HG03097 (cell line): ENCODE measurements around the gene COL27A1.

Source experiments
- ATAC-seq: cut with Tn5 transposase; IDR thresholded peaks from one replicate; pipeline ENCODE4 v1.9.1; 2021; ENCODE audit not compliant: unreplicated experiment, low FRiP score

Gene COL27A1

DNA sequence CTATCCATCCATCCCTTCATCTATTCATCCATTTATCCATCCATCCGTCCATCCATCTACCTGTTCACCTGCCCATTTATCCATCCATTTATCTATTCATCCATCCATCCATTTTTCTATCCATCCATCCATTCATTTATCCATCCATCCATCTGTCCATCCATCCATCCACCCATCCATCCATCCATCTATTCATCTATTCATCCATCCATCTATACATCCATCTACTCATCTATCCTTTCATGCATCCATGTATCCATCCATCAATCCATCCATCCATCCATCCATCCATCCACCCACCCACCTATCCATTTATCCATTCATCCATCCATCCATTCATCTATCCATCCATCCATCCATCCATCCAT lies 10.8 kb downstream of the COL27A1 start:
- ATAC-seq = no peak

DNA sequence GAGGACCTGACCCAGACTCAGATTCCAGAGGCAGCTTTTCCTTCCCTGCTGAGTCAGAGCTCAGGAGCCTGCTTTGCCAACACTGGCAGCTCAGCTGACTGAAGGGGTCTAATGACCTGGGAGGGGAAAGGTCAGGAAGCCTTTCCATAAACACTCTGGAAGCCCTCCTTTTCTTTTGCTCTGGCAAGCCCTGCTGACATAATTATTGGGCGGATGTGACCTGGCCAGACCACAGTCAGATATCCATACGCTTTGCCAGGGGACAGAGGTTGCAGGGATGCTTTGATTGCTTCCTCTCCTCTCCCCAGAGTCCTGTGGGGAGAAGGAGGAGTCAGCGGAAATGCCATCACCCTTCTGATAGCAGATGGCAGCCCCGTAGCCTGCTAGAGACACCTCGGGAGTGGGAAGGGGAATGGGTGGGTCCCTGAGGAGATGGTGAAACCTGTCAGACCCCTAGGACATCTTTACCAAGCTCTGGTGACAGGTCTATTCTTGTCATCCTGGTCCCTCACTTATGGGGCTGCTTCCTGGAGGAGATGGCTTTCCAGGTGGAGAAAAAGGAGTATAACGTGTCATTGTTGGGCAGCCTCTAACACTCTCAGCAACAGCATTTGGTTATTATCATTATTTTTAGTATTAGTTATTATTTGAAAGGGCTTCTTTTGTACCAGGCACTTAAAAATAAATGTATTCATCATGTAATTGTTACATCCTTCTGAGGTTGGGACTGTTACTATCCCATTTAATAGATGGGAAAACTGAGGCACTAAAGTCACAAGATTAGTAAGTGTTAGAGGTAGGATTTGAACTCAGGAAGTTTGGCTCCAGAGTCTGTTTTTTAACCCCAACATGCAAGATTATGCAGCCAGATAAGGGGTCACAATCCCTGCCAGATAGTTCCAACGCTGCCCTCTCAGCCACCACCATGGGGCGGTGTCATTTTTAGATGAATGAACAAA lies 11.6 kb downstream of the COL27A1 start:
- ATAC-seq = no peak

GRCh38 chr9:114167591-114168091 lies 12.3 kb downstream of the COL27A1 start:
- no peak for ATAC-seq

DNA sequence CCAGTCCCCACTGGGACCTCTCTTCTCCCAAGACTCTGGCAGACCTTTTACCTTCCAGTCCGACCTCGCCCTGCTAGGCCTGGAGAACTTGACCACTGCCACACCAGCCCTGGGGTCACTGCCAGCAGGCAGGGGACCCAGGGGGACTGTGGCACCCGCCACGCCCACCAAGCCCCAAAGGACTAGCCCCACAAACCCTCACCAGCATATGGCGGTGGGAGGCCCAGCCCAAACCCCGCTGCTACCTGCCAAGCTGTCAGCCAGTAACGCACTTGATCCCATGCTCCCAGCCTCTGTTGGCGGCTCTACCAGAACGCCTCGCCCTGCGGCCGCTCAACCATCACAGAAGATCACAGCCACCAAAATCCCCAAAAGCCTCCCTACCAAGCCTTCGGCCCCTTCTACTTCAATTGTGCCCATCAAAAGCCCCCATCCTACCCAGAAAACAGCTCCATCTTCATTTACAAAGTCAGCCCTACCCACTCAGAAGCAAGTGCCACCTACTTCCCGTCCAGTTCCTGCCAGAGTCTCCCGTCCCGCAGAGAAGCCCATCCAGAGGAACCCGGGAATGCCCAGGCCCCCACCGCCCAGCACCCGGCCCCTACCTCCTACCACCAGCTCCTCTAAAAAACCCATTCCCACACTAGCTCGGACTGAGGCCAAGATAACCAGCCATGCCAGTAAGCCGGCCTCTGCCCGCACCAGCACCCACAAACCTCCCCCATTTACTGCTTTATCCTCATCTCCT lies 13.1 kb downstream of the COL27A1 start:
- ATAC-seq = no peak

DNA sequence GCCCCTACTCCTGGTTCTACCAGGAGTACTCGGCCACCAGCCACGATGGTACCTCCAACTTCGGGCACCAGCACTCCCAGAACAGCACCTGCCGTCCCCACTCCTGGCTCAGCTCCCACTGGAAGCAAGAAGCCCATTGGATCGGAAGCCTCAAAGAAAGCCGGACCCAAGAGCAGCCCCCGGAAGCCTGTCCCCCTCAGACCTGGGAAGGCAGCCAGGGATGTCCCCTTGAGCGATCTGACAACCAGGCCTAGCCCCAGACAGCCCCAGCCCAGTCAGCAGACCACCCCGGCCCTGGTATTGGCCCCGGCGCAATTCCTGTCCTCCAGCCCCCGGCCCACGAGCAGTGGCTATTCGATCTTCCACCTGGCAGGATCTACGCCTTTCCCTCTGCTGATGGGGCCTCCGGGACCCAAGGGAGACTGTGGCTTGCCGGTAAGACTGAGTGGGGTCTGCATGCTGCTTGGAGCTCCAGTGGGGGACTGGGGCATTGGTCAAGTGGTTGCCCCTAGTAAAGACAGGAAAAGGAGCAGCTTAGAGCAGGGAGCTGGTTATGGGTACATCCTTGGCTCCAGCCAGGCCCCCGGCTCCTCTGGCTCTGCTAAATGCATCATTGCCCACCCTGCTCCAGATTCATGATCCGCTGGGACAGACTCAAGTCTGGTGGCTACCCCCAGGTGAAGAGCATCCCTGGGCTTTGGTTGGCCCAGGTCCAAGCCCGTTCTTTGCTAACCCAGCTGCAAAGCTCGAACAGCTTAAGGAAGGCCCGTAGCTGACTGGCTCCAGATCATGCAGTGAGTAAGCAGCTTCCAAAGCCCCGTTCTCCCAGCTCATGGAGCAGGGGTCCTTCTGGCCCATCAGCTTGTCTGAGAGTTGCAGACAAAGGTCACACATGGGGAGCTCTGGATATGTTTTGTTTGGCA lies 14.0 kb downstream of the COL27A1 start:
- no peak for ATAC-seq

DNA sequence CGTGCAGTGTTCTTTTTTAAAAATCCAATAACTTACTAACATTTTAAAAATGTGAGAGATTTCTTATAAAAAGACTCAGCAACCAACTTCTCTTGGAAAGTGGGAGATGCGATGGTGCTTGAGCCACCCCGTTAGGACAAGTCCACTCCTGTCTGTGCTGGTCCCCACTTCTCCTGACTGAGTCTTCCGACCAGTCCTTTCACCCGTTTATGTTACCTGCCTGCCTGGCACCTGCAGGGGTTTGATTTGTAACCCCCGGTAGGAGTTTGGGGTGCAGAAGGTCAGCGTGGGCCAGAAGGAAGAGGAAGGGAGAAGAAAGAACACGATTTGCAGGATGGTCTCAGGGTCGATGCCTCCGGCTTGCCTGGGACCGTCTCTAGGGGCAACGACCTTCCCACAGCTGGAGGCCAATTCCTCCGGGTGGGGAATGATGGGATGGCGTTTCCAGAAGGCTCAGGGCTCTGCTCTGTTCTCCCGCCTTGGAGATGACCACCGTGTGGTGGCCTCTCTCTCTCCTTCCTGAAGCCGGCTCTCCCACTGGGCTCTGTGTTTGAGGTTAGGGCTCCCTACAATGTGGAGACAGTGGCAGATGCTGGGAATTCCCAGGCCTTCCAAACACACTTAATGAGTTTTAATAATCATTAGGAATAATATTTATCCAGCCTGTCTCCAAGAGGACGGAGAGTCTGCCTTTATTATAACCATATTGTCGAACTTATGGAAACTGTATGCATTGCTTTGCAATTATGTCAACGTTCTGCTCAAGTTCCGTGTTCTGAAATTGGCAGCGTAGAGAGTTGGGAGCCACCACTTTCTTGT lies 14.8 kb downstream of the COL27A1 start:
- no peak for ATAC-seq

- ATAC-seq = no peak
These were observed 15.6 kb downstream of the COL27A1 start for GRCh38 chr9:114170771-114171461.

DNA sequence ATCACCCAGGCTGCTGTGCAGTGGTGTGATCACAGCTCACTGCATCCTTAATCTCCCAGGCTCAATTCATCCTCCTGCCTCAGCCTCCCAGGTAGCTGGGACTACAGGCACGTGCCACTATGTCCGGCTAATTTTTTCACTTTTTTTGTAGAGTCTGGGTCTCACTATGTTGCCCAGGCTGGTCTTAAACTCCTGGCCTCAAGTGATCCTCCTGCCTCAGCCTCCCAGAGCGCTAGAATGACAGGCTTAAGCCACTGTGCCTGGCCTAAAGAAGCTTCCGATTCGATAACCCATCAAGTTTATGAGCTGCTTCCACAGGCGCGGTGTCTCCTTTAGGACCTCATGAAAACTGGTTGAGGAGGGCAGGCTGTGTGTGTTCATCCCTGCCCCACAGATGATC lies 16.2 kb downstream of the COL27A1 start:
- no peak for ATAC-seq

GRCh38 chr9:114172981-114173833 lies 17.9 kb downstream of the COL27A1 start:
- ATAC-seq = no peak

DNA sequence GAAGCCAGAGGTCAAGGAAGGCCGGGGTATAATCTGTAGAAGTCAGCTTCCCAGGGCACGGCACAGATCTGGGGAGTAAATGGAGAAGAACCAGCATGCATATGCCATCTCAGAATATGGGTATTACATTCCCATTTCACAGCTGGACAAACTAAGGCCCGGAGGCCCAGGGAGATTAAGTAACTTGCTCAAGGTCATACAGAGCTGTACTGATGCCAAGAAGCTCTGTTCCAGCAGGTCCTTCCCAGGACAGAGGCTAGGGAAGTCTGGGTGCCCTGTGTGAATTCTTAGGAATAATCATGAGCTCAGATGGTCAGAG lies 19.2 kb downstream of the COL27A1 start:
- no peak for ATAC-seq

- no peak for ATAC-seq
These were observed 19.8 kb downstream of the COL27A1 start for GRCh38 chr9:114174876-114175771.

- no peak for ATAC-seq
These were observed 21.4 kb downstream of the COL27A1 start for GRCh38 chr9:114176624-114177291.

DNA sequence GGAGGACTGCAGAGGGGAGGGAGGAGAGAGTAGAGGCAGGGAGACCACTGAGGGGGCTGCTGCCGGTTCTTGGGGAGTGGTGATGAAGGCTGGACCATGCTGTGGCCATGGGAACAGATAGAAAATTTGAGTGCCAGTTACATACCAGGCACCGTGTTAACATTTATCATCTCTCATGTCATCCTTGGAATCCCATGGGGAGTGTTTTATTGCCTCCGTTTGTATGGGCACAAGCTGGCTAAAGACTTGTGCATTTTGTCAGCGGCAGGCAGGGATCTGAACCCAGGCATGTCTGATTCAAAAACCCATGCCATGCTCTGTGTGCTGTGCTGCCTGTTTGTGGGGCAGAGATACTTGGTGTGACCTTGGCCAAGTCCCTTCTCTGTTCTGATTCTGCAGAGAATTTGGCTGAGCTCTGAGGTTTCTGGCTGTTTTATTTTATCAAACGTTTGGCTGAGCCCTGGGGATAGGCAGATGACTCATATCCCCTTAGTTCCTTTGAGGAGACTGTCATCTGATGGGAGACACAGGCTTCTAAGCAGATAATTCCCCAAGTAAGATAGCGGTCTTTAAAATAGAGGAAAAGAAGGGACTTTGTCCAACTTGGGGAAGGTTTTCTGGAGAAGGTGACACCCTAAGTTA lies 22.2 kb downstream of the COL27A1 start:
- no peak for ATAC-seq

- no peak for ATAC-seq
These were observed 22.7 kb downstream of the COL27A1 start for GRCh38 chr9:114178076-114178475.

- ATAC-seq = no peak
These were observed 23.6 kb downstream of the COL27A1 start for GRCh38 chr9:114178756-114179450.

- no peak for ATAC-seq
These were observed 24.2 kb downstream of the COL27A1 start for GRCh38 chr9:114179516-114179915.
